ENCODE data around the gene SFT2D1. TPM values are rescaled to one million over a fixed set of nuclear protein-coding genes. Genes with fewer than 3 reads are reported as not detected.
"Not testable (repeated sequence)": the region's sequence is repeated elsewhere in the genome, so short reads cannot be mapped to it uniquely, and the experiment has no call there.

The SFT2D1 gene
- total RNA-seq, result 10 to 100 TPM; 30.8 to 48.4 TPM

DNA sequence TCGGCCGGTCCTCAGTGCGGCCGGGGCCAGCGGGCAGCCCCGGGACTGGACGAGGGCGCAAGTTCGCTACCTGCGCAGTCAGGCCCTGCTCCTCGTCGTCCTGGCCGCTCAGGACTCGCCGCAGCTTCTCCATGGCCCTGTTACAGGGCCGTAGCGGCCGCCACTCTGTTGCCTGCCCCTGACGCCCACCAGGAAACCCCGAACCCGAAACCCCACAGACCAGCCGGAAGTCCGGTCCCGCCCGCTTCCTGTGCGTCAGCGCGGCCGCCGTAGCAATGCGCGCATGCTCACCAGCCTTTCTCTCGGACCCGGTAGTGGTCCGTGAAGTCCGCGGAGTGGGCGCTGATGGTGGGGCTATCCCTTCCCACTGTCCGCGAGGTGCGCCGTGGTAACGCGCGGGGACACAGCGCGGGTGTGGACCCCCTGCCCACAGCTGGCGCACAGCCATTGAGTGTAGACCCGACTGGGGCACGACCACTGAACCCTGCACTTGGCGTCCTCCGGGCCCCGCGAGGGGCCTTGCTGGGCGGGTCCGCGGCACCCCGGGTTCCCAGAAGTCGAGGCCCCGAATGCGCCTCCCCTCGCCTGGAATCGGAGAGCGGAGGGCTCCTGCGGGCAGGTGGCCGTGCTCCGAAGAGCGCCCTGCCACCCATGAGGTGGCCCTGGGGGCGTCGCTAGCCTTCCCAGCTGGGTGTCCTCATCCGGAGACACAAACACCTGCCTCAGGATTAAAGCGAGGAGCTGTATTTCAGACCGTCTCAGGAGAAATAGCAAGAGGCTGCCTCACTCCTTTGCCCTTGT is at the start of gene SFT2D1:
Gene SFT2D1, minus strand, starts transcription at position 197 of the 801 bp plus-strand sequence. Its CDS starts 64 bp downstream, at position 133.
- DNase-seq (ENCODE audit: low spot score in 2 of 2) (peak; percentile 70 to 88), ATAC-seq (peak; percentile 87 to 90)
- Mint-ChIP-seq H3K9me3 (no peaks in the 10 kb centered on the region), H3K27ac (peak within 1 kb of the TSS; percentile 86 to 93), H3K36me3 (peaks cover 7 to 11% of the 10 kb centered on the region in 2 donors)

DNA sequence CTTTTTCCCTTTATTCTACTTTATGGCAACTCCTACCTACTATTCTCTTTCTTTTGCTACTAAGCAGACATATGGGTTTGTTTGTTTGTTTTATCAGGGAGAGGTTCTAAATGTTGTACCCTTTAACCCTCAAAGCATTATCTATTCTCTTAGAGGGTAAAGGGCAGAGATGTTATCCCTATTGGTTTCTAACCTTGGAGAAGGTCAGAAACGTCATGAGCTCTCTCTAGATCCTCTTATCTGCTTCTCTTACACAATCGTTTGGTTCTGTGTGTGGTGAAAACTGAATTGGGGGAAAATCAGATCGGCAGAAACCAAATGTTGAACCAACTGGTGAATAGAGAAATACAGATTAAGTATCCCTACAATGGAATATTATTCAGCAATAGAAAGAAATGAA is 46.8 kb upstream of the SFT2D1 start:
- no peak for ATAC-seq
- H3K9me3 Mint-ChIP-seq, result no peaks in the 10 kb centered on the region
- no peak for DNase-seq (ENCODE audit: low spot score in 2 of 2)
- H3K36me3 Mint-ChIP-seq, result no peaks in the 10 kb centered on the region
- no peak overlapping the region for H3K27ac Mint-ChIP-seq

DNA sequence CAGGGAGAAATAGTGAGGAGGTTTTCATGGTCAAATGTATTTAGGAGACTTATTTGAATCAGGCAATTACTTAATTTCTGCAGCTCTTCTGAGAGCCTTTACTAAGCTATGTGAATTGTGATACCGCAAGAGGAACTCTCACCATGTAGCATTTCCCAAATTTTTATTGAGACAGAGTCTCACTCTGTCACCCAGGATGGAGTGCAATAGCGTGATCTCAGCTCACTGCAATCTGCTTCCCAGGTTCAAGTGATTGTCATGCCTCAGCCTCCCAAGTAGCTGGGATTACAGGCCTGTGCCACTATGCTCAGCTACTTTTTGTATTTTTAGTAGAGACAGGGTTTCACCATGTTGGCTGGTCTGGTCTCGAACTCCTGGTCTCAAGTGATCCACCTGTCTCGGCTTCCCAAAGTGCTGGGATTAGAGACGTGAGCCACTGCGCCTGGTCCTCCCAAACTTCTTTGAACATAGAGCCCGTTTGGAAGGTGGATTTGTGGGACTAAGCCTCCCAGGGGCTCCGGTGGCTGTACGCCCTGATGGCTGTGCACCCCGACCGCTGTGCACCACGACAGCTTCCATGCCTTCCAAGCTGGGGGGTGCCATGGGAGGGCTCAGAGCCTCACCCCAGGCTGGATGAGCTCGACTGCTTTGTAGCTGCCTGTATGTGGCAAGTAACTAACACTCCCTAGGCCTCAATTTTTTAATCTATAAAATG is 46.1 kb upstream of the SFT2D1 start:
- Mint-ChIP-seq H3K27ac (no peak overlapping the region), H3K36me3 (no peaks in the 10 kb centered on the region), H3K9me3 (no peaks in the 10 kb centered on the region)
- no peak for ATAC-seq
- no peak for DNase-seq (ENCODE audit: low spot score in 2 of 2)

DNA sequence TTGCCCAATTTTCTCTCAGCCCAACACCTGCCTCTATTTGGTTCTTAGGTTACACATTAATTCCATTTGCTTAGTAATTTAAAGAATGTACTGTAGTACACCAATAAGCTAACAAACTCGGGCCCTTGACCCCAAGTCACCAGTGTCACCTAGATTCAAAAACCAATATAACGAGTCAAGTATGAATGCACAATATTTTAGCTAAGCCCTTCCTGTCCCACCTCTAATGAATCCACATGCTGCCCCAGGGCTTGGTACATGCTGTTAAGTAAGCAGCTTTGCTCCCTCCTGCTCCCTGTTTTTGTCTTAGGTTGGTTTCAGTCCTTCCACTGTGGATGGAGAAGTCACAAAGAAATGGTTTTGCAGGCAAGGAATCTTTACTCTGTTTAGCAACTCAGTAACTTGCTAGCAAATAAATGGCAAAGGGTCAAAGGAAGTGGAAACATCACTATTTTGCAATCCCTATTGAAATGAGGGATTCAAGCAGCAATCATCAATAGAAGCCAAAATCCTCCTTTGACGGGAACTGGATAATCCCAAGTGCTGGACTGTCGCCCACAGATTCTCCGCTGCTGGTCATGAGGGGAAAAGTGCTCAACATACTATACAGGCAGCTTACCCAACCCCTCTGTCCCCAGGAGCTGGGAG is 45.4 kb upstream of the SFT2D1 start:
- no peaks in the 10 kb centered on the region for H3K36me3 Mint-ChIP-seq
- ATAC-seq (no peak), DNase-seq (ENCODE audit: low spot score in 2 of 2) (no peak)
- H3K27ac Mint-ChIP-seq, result no peak overlapping the region
- H3K9me3 Mint-ChIP-seq, result no peaks in the 10 kb centered on the region

DNA sequence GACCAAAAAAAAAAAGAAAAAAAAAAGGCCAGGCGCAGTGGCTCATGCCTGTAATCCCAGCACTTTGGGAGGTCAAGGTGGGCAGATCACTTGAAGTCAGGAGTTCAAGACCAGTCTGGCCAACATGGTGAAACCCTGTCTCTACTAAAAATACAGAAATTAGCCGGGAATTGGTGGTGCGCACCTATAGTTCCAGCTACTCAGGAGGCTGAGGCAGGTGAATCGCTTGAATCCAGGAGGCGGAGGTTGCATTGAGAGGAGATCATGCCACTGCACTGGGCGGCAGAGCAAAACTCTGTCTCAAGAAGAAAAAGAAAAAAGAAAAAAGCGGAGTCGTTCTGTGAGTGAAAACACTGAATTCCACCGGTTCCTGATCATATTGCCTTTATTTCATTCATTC is 44.8 kb upstream of the SFT2D1 start:
- not testable (repeated sequence) for H3K27ac Mint-ChIP-seq; H3K9me3 Mint-ChIP-seq; DNase-seq (ENCODE audit: low spot score in 2 of 2); H3K36me3 Mint-ChIP-seq; ATAC-seq

DNA sequence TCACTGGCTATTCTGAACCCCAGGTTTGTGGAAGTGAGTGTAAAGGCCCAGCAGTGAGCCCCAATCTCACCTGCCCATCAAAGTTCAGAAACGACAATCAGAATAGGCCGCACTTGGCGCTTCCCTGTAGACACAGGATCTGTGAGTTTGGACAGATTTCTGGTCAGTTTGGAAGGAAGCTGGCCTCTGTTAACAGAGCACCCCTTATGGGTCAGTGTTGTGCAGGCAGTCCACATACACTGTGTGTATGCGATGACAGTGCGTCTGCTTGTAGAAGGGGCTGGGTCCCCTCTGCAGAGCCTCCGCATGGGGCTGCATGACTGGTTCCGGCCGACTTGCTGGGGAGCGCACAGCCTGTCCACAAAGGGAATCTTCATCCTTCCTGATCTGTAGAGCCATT is 43.8 kb upstream of the SFT2D1 start:
- peaks cover 0 to 7% of the 10 kb centered on the region in 2 donors for H3K36me3 Mint-ChIP-seq
- DNase-seq (ENCODE audit: low spot score in 2 of 2) (no peak), ATAC-seq (no peak)
- no peak overlapping the region for H3K27ac Mint-ChIP-seq
- no peaks in the 10 kb centered on the region for H3K9me3 Mint-ChIP-seq

DNA sequence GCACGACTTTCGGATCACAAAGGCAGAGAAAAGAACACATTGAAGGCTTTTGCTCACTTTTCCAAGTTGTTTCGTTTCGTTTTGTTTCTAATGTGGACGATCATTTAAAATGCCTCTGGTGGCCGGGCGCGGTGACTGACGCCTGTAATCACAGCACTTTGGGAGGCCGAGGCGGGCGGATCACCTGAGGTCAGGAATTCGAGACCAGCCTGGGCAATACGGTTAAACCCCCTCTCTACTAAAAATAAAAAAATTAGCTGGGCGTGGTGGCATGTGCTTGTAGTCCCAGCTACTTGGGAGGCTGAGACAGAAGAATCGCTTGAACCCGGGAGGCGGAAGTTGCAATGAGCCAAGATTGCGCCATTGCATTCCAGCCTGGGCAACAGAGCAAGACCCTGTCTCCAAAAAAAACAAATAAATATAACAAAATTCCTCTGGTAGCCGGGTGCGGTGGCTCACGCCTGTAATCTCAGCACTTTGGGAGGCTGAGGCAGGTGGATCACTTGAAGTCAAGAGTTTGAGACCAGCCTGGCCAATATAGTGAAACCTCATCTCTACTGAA is 41.5 kb upstream of the SFT2D1 start:
- peak in 1 of 2 donors; percentile 19 for DNase-seq (ENCODE audit: low spot score in 2 of 2)
- H3K9me3 Mint-ChIP-seq, ATAC-seq, H3K36me3 Mint-ChIP-seq: not testable (repeated sequence)
- H3K27ac Mint-ChIP-seq, result peak overlapping the region; percentile 44 to 57

DNA sequence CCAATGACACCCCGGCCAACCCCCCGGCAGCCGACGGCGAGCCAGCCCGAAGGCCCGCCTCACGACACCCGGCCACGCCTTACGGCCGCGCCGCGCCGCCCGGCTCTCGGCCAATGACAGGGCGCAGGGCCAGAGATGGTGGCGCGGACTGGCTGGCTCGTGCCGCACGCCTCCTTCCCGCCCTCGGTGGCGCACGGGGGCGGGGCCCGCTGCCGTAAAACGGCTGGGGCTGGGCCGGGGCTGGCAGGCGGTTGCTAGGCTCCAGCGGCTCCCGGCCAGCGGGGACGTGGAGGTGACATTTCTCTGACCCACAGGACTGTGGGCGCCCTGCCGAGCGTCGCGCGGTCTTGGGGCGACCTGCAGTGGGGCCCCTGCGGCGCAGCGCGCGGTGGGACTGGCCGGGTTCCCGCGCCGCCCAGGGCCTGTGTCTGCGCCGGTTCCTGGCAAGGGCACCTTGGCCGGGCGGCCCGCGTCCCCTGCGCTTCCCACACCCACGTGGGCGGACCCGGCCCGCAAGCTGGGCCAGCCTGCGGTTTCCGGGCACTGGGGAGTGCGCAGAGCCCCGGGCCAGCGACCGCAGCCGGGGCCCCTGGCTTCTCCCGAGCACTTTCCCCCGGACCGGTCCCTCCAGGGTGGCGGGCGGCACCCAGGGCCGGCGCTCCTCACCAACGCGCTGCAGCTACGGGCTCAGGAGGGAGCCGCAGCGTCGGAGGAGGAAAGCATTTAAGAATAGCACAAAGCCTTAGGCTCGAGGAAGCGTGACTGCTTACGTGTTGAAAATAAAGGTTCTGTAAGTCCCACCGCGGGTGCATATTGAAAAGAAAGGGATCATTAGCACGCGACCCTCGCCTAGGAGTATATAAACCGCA is 40.8 kb upstream of the SFT2D1 start, which contains the start of gene MPC1:
Gene MPC1, minus strand, starts transcription at position 8 of the 869 bp plus-strand sequence. CDS start 64 bp downstream, outside the sequence.
- Mint-ChIP-seq H3K36me3 (peaks cover 0 to 7% of the 10 kb centered on the region in 2 donors), H3K27ac (peak within 1 kb of the TSS; percentile 44 to 86), H3K9me3 (no peaks in the 10 kb centered on the region)
- ATAC-seq (peak; percentile 90 to 94), DNase-seq (ENCODE audit: low spot score in 2 of 2) (peak; percentile 96 to 98)

DNA sequence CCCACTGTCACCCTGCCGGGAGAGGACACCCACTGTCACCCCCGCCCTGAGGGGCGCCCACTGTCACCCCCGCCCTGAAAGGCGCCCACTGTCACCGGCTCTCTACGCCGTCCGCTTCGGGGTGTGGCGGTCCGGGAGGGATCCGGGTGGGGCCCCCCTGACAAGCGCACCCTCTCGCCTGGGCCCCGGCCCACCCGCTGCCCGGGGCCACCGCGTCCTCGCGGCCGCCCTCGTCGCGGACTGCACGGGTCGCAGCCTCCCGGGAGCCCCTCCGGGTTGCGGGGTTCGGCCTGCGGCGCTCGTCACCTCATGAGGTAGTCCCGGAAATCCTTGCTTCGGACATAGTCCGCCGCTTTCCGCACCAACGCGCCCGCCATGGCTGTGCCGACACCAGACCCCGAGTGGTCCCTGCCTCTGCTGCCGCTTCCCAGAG is 40.2 kb upstream of the SFT2D1 start:
- ATAC-seq (peak in 1 of 2 donors; percentile 16), DNase-seq (ENCODE audit: low spot score in 2 of 2) (no peak)
- H3K36me3 Mint-ChIP-seq, result peaks cover 0 to 7% of the 10 kb centered on the region in 2 donors
- H3K27ac Mint-ChIP-seq, result peak overlapping the region in 1 of 2 donors; percentile 86
- H3K9me3 Mint-ChIP-seq, result no peaks in the 10 kb centered on the region

DNA sequence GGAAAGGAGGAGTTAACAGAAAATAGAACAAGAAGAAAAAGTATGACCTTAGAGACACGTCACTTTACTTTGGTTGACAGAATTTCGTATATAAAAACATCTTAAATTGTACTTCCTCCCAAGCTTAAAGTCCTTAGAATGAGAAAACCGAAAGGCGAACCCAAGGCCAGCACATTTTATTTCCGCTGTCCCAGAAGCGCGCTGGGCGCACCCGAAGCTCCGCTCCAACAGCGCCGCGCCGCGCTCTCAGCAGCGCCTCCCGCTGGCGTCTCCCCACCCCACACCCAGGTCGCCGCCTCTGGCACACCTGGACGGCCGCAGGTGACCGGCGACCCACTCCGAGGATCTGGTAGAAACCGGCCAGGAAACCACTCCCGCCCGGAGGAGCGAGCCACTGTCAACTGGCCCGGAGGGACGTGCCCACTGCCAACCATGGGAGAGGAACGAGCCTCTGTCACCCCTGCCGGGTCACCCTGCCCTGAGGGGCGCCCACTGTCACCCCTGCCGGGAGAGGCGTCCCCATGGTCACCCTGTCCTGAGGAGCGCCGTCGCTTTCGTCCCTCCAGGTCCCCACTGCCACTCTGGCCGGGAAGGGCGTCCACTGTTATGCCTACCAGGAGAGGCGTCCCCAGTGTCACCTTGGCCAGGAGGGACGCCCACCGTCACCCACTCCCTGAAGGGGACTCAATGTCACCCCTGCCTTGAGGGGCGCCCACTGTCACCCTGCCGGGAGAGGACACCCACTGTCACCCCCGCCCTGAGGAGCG is 39.6 kb upstream of the SFT2D1 start:
- DNase-seq (ENCODE audit: low spot score in 2 of 2) (peak; percentile 72 to 84), ATAC-seq (peak; percentile 25 to 46)
- Mint-ChIP-seq H3K9me3 (no peaks in the 10 kb centered on the region), H3K36me3 (peaks cover 0 to 7% of the 10 kb centered on the region in 2 donors), H3K27ac (peak overlapping the region; percentile 2 to 86)

DNA sequence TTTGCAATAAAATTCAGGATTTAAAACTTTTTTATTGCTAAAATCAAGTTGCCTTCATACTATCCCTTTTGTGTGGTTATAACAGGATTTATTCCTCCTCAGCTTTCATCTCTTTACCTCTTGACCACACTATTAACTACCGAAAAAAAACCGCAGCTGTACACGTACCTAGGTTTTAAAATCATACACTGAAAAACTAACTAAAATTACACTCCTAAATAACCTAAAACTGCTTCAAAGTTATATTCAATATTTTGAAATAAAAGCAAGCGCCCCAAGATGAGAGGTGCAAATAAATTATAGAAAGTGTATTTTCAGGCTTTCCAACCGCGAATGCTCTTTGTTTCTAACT is 39.0 kb upstream of the SFT2D1 start:
- no peak for DNase-seq (ENCODE audit: low spot score in 2 of 2)
- Mint-ChIP-seq H3K36me3 (peaks cover 0 to 7% of the 10 kb centered on the region in 2 donors), H3K27ac (peak overlapping the region; percentile 2 to 86), H3K9me3 (no peaks in the 10 kb centered on the region)
- ATAC-seq, result no peak

DNA sequence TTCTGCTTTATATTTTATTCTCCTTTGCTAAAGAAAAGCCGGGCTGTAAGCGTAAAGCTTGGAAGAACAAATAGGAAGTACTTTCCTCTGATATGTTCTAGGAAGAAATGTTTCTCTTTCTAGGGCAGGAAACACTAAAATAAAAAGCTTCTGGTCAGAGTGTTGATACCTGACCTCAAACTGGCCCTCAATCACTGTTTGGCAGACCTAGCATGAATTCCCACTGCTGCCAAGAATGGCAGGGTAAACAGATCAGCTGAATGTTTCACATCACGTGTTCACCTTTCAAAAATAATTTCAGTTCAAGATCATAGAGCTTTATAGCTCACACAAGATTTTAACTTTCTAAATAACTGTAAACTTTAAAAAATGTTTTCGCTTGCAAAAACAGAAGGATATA is 37.5 kb upstream of the SFT2D1 start:
- DNase-seq (ENCODE audit: low spot score in 2 of 2) (no peak), ATAC-seq (no peak)
- peaks cover 0 to 7% of the 10 kb centered on the region in 2 donors for H3K36me3 Mint-ChIP-seq
- no peak overlapping the region for H3K27ac Mint-ChIP-seq
- no peaks in the 10 kb centered on the region for H3K9me3 Mint-ChIP-seq

DNA sequence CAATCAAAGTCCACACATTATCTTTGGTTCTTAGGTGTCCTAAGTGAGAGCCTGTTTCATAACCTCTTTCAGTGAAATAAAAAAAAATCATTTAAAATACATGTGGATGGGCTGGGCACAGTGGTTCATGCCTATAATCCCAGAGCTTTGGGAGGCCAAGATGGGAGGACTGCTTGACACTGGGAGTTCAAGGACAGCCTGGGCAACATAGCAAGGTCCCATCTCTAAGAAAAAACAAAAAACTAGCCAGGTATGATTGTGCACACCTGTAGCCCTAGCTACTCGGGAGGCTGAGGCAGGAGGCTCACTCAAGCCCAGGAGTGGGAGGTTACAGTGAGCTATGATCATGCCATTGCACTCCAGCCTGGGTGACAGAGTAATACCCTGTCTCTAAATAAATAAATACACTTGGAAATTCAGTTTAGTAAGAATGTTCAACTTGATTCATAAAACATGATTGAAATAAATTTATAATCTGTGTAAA is 36.8 kb upstream of the SFT2D1 start:
- Mint-ChIP-seq H3K36me3 (peaks cover 0 to 7% of the 10 kb centered on the region in 2 donors), H3K9me3 (no peaks in the 10 kb centered on the region), H3K27ac (no peak overlapping the region)
- no peak for DNase-seq (ENCODE audit: low spot score in 2 of 2)
- no peak for ATAC-seq

DNA sequence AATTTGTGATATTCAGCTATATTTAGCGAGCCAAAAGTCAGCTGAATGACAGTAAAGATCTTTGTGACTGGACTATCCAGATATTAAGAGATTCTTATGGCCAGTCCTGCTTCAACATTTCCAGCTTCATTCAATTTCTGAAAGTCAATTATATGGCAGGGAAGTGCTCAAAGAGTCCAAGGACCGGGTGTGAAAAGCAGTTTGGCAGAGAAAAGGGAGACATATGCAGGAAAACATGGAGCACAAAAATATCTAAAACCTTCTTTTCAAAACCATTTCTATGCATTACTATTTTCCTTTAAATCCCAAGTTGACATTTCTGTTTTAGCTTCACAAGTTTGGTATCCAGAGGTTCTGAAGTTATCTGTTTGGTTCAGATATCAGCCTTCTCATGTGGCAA is 35.4 kb upstream of the SFT2D1 start:
- ATAC-seq, result no peak
- Mint-ChIP-seq H3K36me3 (peaks cover 0 to 7% of the 10 kb centered on the region in 2 donors), H3K27ac (no peak overlapping the region), H3K9me3 (no peaks in the 10 kb centered on the region)
- no peak for DNase-seq (ENCODE audit: low spot score in 2 of 2)

DNA sequence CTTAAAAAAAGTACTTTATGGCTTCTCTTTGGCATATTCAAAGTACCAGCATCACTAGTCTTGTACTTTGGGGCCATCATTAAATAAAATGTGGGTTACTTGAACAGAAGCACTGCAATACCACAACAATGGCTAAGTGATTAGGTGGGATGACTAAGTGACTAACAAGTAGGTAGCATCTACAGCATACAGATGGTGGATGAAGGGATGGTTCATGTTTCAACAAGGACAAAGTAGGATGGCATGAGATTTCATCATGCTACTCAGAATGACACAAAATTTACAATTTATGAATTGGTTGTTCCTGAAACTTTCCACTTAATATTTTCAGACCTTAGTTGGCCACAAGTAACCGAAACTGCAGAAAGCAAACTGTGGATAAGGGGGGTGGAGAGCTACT is 32.7 kb upstream of the SFT2D1 start:
- H3K27ac Mint-ChIP-seq, result no peak overlapping the region
- H3K9me3 Mint-ChIP-seq, result no peaks in the 10 kb centered on the region
- peak in 1 of 2 donors; percentile 43 for ATAC-seq
- no peak for DNase-seq (ENCODE audit: low spot score in 2 of 2)
- no peaks in the 10 kb centered on the region for H3K36me3 Mint-ChIP-seq
